AG08396 (cell line): ENCODE measurements around the gene SH2D3A.

ENCODE experiments used
- DNase-seq: peaks from one replicate; pipeline ENCODE4 v3.0.0; 2012; ENCODE audit warnings: low spot score, mixed read lengths

The SH2D3A gene

DNA sequence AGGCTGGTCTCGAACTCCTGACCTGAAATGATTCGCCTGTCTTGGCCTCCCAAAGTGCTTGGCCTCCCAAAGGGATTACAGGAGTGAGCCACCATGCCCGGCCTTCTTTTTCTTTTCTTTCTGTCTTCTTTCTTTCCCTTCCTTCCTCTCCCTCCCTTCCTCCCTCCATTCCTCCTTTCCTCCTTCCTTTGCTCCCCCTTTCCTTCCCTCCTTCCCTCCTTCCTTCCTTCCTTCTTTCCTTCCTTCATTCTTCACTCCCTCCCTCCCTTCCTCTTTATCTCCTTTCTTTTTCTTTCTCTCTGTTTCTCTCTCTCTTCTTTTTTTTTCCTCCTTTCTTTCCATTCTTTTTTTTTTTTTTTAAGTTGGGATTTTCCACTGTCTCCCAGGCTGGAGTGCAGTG is 58.9 kb downstream of the SH2D3A start:
- no peak for DNase-seq

DNA sequence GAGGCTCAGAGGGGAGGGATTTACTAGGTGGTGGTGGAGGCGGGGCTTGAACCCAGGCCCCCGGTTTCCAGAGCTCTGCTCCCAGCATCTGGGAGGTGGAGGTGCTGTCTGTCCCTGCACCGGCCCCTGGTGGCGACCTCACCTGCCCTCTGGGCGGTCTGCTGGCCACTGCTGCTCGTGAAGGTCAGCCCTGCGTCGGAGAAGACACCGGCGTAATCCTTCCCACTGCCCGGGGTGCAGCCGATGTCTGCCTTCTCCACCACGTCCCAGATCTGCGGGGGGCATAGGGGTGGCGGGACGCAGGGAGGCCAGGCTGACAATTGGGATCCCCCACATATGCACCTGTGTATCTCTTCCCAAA is 59.6 kb downstream of the SH2D3A start:
- no peak for DNase-seq

GRCh38 chr19:6707011-6707657 is 60.1 kb downstream of the SH2D3A start:
- DNase-seq: no peak

DNA sequence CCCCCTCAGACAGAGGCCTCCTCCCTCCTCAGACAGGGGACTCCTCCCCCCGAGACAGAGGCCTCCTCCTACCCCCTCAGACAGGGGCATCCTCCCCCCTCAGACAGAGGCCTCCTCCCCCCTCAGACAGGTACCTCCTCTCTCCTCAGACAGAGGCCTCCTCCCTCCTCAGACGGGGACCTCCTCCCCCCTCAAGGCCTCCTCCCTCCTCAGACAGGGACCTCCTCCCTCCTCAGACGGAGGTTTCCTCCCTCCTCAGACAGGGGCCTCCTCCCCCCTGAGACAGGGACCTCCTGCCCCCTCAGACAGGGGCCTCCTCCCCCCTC is 60.6 kb downstream of the SH2D3A start:
- DNase-seq: no peak

GRCh38 chr19:6705931-6706632 is 61.2 kb downstream of the SH2D3A start:
- DNase-seq: no peak
